Measurements from ENCODE around the gene GEMIN7.

- TF ChIP-seq CTCF (conservative IDR thresholded peaks at IDR 0.05) (no peak), EZH2 (IDR thresholded peaks at IDR 0.05; ENCODE audit: low read depth) (no peak)
Measured at GRCh38 chr19:45087531-45087930, 8.5 kb downstream of the GEMIN7 start.
